ENCODE results near the gene RPL37A. TPM values are rescaled to one million over a fixed set of nuclear protein-coding genes. Genes with fewer than 3 reads are reported as not detected.

RPL37A gene
- total RNA-seq, 1 donor from 2014 or later, result 2,608 TPM

- DNase-seq (ENCODE audit: extremely low spot score, unreplicated experiment), result no peak
- Mint-ChIP-seq H3K9me3 (ENCODE audit: unreplicated experiment) (no peaks in the 10 kb centered on the region), H3K36me3 (ENCODE audit: unreplicated experiment) (peaks cover 45% of the 10 kb centered on the region), H3K4me3 (ENCODE audit: unreplicated experiment) (no peak overlapping the region), H3K27me3 (ENCODE audit: unreplicated experiment) (no peaks in the 10 kb centered on the region), H3K27ac (ENCODE audit: unreplicated experiment) (no peak overlapping the region), H3K4me1 (ENCODE audit: unreplicated experiment) (no peaks in the 10 kb centered on the region)
- no peak for TF ChIP-seq CTCF (IDR thresholded peaks at IDR 0.05)
Measured at GRCh38 chr2:216478791-216479190, 19.9 kb upstream of the RPL37A start.

GRCh38 chr2:216480221-216480620, 18.4 kb upstream of the RPL37A start:
- TF ChIP-seq CTCF (IDR thresholded peaks at IDR 0.05), result no peak
- H3K27me3 Mint-ChIP-seq (ENCODE audit: unreplicated experiment), result no peaks in the 10 kb centered on the region
- no peaks in the 10 kb centered on the region for H3K9me3 Mint-ChIP-seq (ENCODE audit: unreplicated experiment)
- no peak overlapping the region for H3K4me3 Mint-ChIP-seq (ENCODE audit: unreplicated experiment)
- H3K27ac Mint-ChIP-seq (ENCODE audit: unreplicated experiment), result no peak overlapping the region
- H3K36me3 Mint-ChIP-seq (ENCODE audit: unreplicated experiment), result peaks cover 41% of the 10 kb centered on the region
- no peaks in the 10 kb centered on the region for H3K4me1 Mint-ChIP-seq (ENCODE audit: unreplicated experiment)
- DNase-seq (ENCODE audit: extremely low spot score, unreplicated experiment), result no peak

DNA sequence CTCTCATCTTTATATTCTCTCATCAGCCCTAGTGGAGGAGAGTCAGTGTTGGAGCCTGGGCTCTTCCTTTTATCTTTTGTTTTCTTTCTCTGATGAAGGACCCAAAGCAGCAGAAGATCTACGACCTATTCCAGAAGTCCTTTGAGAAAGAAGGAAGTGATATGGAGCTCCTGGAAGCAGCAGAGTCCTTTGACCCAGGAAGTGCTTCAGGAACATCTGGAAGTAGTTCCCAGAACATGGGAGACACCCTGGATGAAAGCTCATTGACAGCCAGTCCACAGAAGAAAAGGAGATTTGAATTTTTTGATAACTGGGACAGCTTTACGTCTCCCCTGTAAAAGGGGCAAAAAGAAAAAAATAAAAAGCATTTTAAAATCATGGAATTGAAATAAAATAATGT, 16.0 kb upstream of the RPL37A start:
- no peaks in the 10 kb centered on the region for H3K4me1 Mint-ChIP-seq (ENCODE audit: unreplicated experiment)
- H3K27ac Mint-ChIP-seq (ENCODE audit: unreplicated experiment), result no peak overlapping the region
- no peaks in the 10 kb centered on the region for H3K27me3 Mint-ChIP-seq (ENCODE audit: unreplicated experiment)
- no peaks in the 10 kb centered on the region for H3K9me3 Mint-ChIP-seq (ENCODE audit: unreplicated experiment)
- TF ChIP-seq CTCF (IDR thresholded peaks at IDR 0.05), result no peak
- peaks cover 29% of the 10 kb centered on the region for H3K36me3 Mint-ChIP-seq (ENCODE audit: unreplicated experiment)
- H3K4me3 Mint-ChIP-seq (ENCODE audit: unreplicated experiment), result no peak overlapping the region
- DNase-seq (ENCODE audit: extremely low spot score, unreplicated experiment), result no peak

GRCh38 chr2:216485237-216485636, 13.4 kb upstream of the RPL37A start:
- Mint-ChIP-seq H3K9me3 (ENCODE audit: unreplicated experiment) (no peaks in the 10 kb centered on the region), H3K4me3 (ENCODE audit: unreplicated experiment) (no peak overlapping the region), H3K36me3 (ENCODE audit: unreplicated experiment) (peaks cover 24% of the 10 kb centered on the region), H3K4me1 (ENCODE audit: unreplicated experiment) (peaks cover 5% of the 10 kb centered on the region), H3K27me3 (ENCODE audit: unreplicated experiment) (no peaks in the 10 kb centered on the region), H3K27ac (ENCODE audit: unreplicated experiment) (no peak overlapping the region)
- TF ChIP-seq CTCF (IDR thresholded peaks at IDR 0.05), result no peak
- no peak for DNase-seq (ENCODE audit: extremely low spot score, unreplicated experiment)

DNA sequence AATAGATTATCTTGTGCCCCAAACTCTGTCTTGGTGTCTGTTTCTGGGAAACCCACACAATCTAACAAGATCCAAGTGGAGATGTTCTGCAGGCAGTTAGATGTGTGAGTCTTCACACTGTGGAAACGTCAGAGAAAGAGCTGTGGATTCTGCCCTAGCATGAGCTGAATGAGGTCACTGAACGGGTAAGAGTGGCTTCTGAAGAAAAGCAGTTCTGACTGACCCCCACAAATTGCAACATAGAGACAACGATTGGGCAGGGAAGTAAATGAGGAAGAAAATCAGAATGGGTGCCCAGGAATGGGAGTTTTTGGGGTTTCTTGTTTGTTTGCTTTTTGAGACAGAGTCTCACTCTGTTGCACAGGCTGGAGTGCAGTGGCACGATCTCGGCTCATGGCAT, 12.9 kb upstream of the RPL37A start:
- no peak for TF ChIP-seq CTCF (IDR thresholded peaks at IDR 0.05)
- Mint-ChIP-seq H3K27me3 (ENCODE audit: unreplicated experiment) (no peaks in the 10 kb centered on the region), H3K4me1 (ENCODE audit: unreplicated experiment) (peaks cover 5% of the 10 kb centered on the region), H3K4me3 (ENCODE audit: unreplicated experiment) (no peak overlapping the region), H3K9me3 (ENCODE audit: unreplicated experiment) (no peaks in the 10 kb centered on the region), H3K27ac (ENCODE audit: unreplicated experiment) (no peak overlapping the region), H3K36me3 (ENCODE audit: unreplicated experiment) (peaks cover 19% of the 10 kb centered on the region)
- no peak for DNase-seq (ENCODE audit: extremely low spot score, unreplicated experiment)
